GM18505 (cell line): Measurements from ENCODE around the gene TANGO6.

ENCODE experiments used
- ATAC-seq: cut with Tn5 transposase; IDR thresholded peaks from one replicate; pipeline ENCODE4 v1.9.1; 2021; ENCODE audit not compliant: unreplicated experiment
- POLR2A ChIP-seq: IDR thresholded peaks from 4 replicates; pipeline ENCODE4 v1.6.1; 2011; ENCODE audit warnings: borderline replicate concordance; ENCODE audit not compliant: insufficient read depth, insufficient read length; ENCODE audit errors: extremely low read depth

TANGO6 gene

GRCh38 chr16:69083306-69083941, 240.1 kb downstream of the TANGO6 start:
- TF ChIP-seq POLR2A: no peak
- ATAC-seq: no peak

- TF ChIP-seq POLR2A: no peak
- ATAC-seq: no peak
These were observed 241.0 kb downstream of the TANGO6 start for GRCh38 chr16:69084289-69084688.

GRCh38 chr16:69085032-69085695, 241.8 kb downstream of the TANGO6 start:
- no peak for TF ChIP-seq POLR2A
- ATAC-seq: no peak

- no peak for ATAC-seq
- no peak for TF ChIP-seq POLR2A
These were observed 243.8 kb downstream of the TANGO6 start for GRCh38 chr16:69087161-69087581.

GRCh38 chr16:69088684-69089083, 245.4 kb downstream of the TANGO6 start:
- no peak for TF ChIP-seq POLR2A
- no peak for ATAC-seq

- TF ChIP-seq POLR2A: no peak
- ATAC-seq: no peak
These were observed 246.0 kb downstream of the TANGO6 start for GRCh38 chr16:69089091-69089910.

- ATAC-seq: no peak
- TF ChIP-seq POLR2A: no peak
These were observed 250.6 kb downstream of the TANGO6 start for GRCh38 chr16:69093974-69094373.

- no peak for ATAC-seq
- no peak for TF ChIP-seq POLR2A
These were observed 251.2 kb downstream of the TANGO6 start for GRCh38 chr16:69094501-69094900.

- no peak for ATAC-seq
- TF ChIP-seq POLR2A: no peak
These were observed 251.9 kb downstream of the TANGO6 start for GRCh38 chr16:69095193-69095592.

GRCh38 chr16:69100071-69100691, 256.9 kb downstream of the TANGO6 start:
- TF ChIP-seq POLR2A: no peak
- no peak for ATAC-seq

GRCh38 chr16:69105501-69106361, 262.4 kb downstream of the TANGO6 start, which contains the start of gene HAS3:
Gene HAS3 (plus strand): TSS chr16:69105653. CDS start chr16:69109396, 3,743 bp downstream.
- no peak for ATAC-seq
- no peak for TF ChIP-seq POLR2A

GRCh38 chr16:69106491-69107315, 263.4 kb downstream of the TANGO6 start:
- ATAC-seq: no peak
- TF ChIP-seq POLR2A: no peak

- no peak for ATAC-seq
- TF ChIP-seq POLR2A: no peak
These were observed 264.1 kb downstream of the TANGO6 start for GRCh38 chr16:69107316-69107962.
